DND-41 (cell line): ENCODE results near the gene HDDC2.

Source experiments
- ATAC-seq: fragments of 200-7000 bp; cut with Tn5 transposase; 3 replicates; pipeline ENCODE4 v1.9.1; 2021; ENCODE audit warnings: low read depth; ENCODE audit not compliant: insufficient read depth
- DNase-seq: peaks from one replicate; pipeline ENCODE4 v3.0.0-alpha.2; 2020
- H2AFZ ChIP-seq: 2 replicates; pipeline ENCODE4 v1.6.0; 2012; ENCODE audit warnings: low read depth, low read length
- H3K27ac ChIP-seq: 2 replicates; pipeline ENCODE4 v1.5.1; 2012; ENCODE audit warnings: low read length, inconsistent platforms
- H3K27me3 ChIP-seq: fragments of 200-600 bp; sonication (generic); 2 replicates; pipeline ENCODE4 v1.6.0; 2012; ENCODE audit warnings: low read length, mild to moderate bottlenecking, inconsistent platforms; ENCODE audit not compliant: insufficient read depth, poor library complexity
- H3K36me3 ChIP-seq: 2 replicates; pipeline ENCODE4 v1.5.1; 2012; ENCODE audit warnings: low read length, inconsistent platforms; ENCODE audit not compliant: insufficient read depth
- H3K4me1 ChIP-seq: 2 replicates; pipeline ENCODE4 v1.5.1; 2012; ENCODE audit warnings: mild to moderate bottlenecking, low read length; ENCODE audit not compliant: insufficient read depth
- H3K4me2 ChIP-seq: 2 replicates; pipeline ENCODE4 v1.6.0; 2012; ENCODE audit warnings: mild to moderate bottlenecking, moderate library complexity, low read length, inconsistent platforms; ENCODE audit not compliant: insufficient read depth
- H3K4me3 ChIP-seq, 2 experiments: fragments of 200-600 bp in 1 of 2; shearing (Covaris generic) in 1 of 2; 2 replicates each; pipeline ENCODE4 v1.5.1; 2012 to 2016; ENCODE audit warnings: inconsistent platforms in 2 of 2, low read length in 2 of 2, mild to moderate bottlenecking in 2 of 2, low read depth in 1 of 2, moderate library complexity in 1 of 2
- H3K79me2 ChIP-seq: 2 replicates; pipeline ENCODE4 v1.6.0; 2012; ENCODE audit warnings: low read length, inconsistent platforms; ENCODE audit not compliant: insufficient read depth
- H3K9ac ChIP-seq: 2 replicates; pipeline ENCODE4 v1.6.0; 2012; ENCODE audit warnings: low read depth, mild to moderate bottlenecking, inconsistent platforms, low read length, moderate library complexity
- H3K9me3 ChIP-seq: 2 replicates; pipeline ENCODE4 v1.5.1; 2012; ENCODE audit warnings: low read length, moderate library complexity, mild to moderate bottlenecking, inconsistent platforms; ENCODE audit not compliant: insufficient read depth, severe bottlenecking
- H4K20me1 ChIP-seq: 2 replicates; pipeline ENCODE4 v1.6.0; 2012; ENCODE audit warnings: low read length; ENCODE audit not compliant: insufficient read depth
- CTCF ChIP-seq: IDR thresholded peaks from 2 replicates; pipeline ENCODE4 v1.5.1; 2012; ENCODE audit warnings: borderline replicate concordance, low read length, moderate library complexity, mild to moderate bottlenecking; ENCODE audit not compliant: poor library complexity, severe bottlenecking; ENCODE audit errors: extremely low read depth
- EZH2 ChIP-seq: IDR thresholded peaks from 3 replicates; pipeline ENCODE4 v1.6.1; 2012; ENCODE audit warnings: borderline replicate concordance, low read depth, mild to moderate bottlenecking, moderate library complexity, low read length, inconsistent platforms; ENCODE audit not compliant: severe bottlenecking

HDDC2 gene

GRCh38 chr6:125246566-125246965 lies 55.2 kb downstream of the HDDC2 start:
- H3K27ac ChIP-seq, result no peak overlapping the region
- DNase-seq, result no peak
- H3K79me2 ChIP-seq, result no peaks in the 10 kb centered on the region
- no peak overlapping the region for H2AFZ ChIP-seq
- H3K36me3 ChIP-seq, result no peaks in the 10 kb centered on the region
- TF ChIP-seq EZH2 (no peak), CTCF (no peak)
- no peak overlapping the region for H3K4me2 ChIP-seq
- no peaks in the 10 kb centered on the region for H4K20me1 ChIP-seq
- no peak overlapping the region for H3K4me3 ChIP-seq
- H3K9me3 ChIP-seq, result no peaks in the 10 kb centered on the region
- no peak overlapping the region for H3K9ac ChIP-seq
- ATAC-seq, result no peak
- H3K27me3 ChIP-seq, result no peaks in the 10 kb centered on the region
- H3K4me1 ChIP-seq, result no peaks in the 10 kb centered on the region

GRCh38 chr6:125245523-125246264 lies 56.1 kb downstream of the HDDC2 start:
- Histone ChIP-seq H3K4me1 (no peaks in the 10 kb centered on the region), H3K36me3 (no peaks in the 10 kb centered on the region), H2AFZ (no peak overlapping the region), H3K9me3 (no peaks in the 10 kb centered on the region), H3K27ac (no peak overlapping the region), H4K20me1 (no peaks in the 10 kb centered on the region), H3K79me2 (no peaks in the 10 kb centered on the region), H3K9ac (no peak overlapping the region), H3K4me3 (no peak overlapping the region), H3K4me2 (no peak overlapping the region), H3K27me3 (no peaks in the 10 kb centered on the region)
- TF ChIP-seq EZH2 (no peak), CTCF (no peak)
- DNase-seq (no peak), ATAC-seq (no peak)

- Histone ChIP-seq H3K9me3 (no peaks in the 10 kb centered on the region), H2AFZ (no peak overlapping the region), H4K20me1 (no peaks in the 10 kb centered on the region), H3K36me3 (no peaks in the 10 kb centered on the region), H3K4me2 (no peak overlapping the region), H3K27me3 (no peaks in the 10 kb centered on the region), H3K4me3 (no peak overlapping the region), H3K9ac (no peak overlapping the region), H3K27ac (no peak overlapping the region), H3K79me2 (no peaks in the 10 kb centered on the region), H3K4me1 (no peaks in the 10 kb centered on the region)
- no peak for ATAC-seq
- DNase-seq, result no peak
- TF ChIP-seq CTCF, result no peak
- no peak for TF ChIP-seq EZH2
These were observed 56.7 kb downstream of the HDDC2 start for GRCh38 chr6:125245109-125245508.

- Histone ChIP-seq H3K9ac (no peak overlapping the region), H4K20me1 (no peaks in the 10 kb centered on the region), H3K79me2 (no peaks in the 10 kb centered on the region), H3K36me3 (no peaks in the 10 kb centered on the region), H2AFZ (no peak overlapping the region), H3K9me3 (no peaks in the 10 kb centered on the region), H3K4me1 (no peaks in the 10 kb centered on the region), H3K4me3 (no peak overlapping the region), H3K27ac (no peak overlapping the region), H3K27me3 (no peaks in the 10 kb centered on the region), H3K4me2 (no peak overlapping the region)
- ATAC-seq (no peak), DNase-seq (no peak)
- TF ChIP-seq EZH2 (no peak), CTCF (no peak)
These were observed 64.0 kb downstream of the HDDC2 start for GRCh38 chr6:125237764-125238163.
